NCI-H460 (cell line): ENCODE data around the gene MORN1. TPM values are rescaled to one million over a fixed set of nuclear protein-coding genes. Genes with fewer than 3 reads are reported as not detected.

Source experiments
- DNase-seq: peaks from one replicate; pipeline ENCODE4 v3.0.0-alpha.2; 2016; ENCODE audit warnings: low read depth; ENCODE audit errors: extremely low read depth
- total RNA-seq: library from RNA; depleted of rRNA; stranded (reverse); fragments of >200 nt; shearing (Covaris generic); gene quantifications from 2 replicates; pipeline ENCODE4 v1.2.3, GENCODE V29; 2014

MORN1 gene
- total RNA-seq, 1 experiment from 2014 or later = 12.2 TPM

- no peak for DNase-seq
Measured at GRCh38 chr1:2312515-2313301, 78.6 kb downstream of the MORN1 start.

- no peak for DNase-seq
Measured at GRCh38 chr1:2312160-2312514, 79.2 kb downstream of the MORN1 start.

DNA sequence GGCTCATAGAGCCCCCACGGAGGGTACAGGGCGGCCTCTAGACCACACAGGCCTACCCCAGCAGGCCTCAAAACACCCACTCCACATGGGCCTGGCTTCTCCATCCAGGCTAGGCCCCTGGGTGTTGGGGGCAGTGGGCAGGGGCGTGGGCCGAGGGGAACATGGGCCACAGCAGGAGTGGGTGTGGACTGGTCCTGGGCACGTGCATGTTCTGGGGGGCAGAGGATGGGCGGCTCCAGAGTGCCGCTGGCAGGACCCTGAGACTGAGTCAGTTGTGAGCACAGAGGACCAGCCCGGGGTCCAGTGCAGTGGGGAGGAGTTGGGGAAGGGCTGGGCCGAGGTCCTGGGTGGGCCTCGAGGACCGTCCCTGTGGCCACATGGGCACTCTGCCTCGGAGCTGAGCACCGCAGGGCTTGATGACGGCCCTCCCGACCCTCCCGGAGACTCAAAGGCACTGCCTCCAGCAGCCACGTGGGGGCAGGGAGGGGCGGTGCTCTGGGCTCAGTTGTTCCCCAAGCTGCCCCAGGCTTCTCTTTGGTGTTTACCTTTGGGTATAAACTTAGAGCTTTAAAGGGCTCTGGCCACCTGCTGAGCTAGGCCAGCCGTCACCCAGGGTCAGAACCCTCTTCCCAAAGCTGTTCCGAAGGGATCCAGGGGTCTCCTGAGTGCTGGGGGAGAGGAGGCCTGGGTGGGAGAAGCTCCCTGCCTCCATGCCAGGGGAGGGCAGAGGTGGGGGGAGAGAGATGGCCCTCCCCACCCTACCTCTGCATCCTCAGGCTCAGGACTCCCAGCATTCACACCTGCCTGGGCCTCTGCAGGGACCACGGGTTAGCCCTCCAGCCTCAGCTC, 79.9 kb downstream of the MORN1 start:
- peak; percentile 31 for DNase-seq

GRCh38 chr1:2310332-2311183, 80.8 kb downstream of the MORN1 start:
- DNase-seq = no peak

DNA sequence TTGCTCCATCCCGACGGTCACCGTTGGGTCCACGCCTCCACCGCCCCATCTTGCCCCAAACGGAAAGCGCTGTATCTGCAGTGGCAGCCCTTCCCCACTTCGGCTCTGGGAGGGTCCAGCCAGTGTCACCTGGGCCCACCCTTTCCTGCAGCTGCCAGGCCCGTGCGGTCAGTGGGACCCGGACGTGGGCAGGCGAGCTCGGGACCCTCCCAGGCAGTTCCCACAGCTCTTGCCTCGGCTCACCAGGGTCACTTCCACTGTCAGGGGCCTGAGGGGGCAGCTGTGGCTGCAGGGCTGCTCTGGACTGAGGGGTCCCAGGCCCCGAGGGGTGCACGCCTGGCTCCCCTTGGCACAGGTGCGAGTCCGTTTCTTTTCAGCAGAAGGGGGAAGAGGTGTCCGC, 82.5 kb downstream of the MORN1 start:
- no peak for DNase-seq

GRCh38 chr1:2307972-2308371, 83.4 kb downstream of the MORN1 start:
- no peak for DNase-seq

GRCh38 chr1:2307064-2307605, 84.2 kb downstream of the MORN1 start:
- no peak for DNase-seq

DNA sequence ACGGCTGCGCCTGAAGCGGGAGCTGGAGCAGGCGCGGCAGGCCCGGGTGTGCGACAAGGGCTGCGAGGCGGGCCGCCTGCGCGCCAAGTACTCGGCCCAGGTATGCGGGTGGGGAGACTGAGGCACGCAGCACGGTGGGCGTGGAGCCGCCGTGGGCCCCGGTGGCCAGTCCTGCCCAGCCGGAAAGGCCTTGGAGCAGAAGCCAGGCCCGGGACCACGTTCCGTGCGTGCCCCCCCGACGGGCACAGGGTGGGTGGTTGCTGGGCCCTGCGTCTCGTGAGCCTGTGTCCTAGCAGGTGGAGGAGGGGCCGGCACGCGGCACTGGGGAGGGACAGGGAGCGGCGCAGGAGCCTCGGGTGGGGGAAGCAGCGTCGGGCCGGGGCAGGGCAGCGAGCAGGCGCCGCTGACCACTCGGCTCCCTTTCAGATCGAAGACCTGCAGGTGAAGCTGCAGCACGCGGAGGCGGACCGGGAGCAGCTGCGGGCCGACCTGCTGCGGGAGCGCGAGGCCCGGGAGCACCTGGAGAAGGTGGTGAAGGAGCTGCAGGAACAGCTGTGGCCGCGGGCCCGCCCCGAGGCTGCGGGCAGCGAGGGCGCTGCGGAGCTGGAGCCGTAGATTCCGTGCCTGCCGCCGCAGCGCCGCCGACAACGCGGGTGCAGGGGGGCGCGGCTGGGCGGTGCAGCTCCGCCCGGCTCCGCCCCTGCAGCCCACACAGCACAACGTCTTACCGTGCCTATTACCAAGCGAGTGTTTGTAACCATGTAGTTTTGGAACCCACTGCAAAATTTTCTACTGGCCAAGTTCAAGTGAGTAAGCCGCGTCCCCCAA, 85.0 kb downstream of the MORN1 start:
- no peak for DNase-seq

DNA sequence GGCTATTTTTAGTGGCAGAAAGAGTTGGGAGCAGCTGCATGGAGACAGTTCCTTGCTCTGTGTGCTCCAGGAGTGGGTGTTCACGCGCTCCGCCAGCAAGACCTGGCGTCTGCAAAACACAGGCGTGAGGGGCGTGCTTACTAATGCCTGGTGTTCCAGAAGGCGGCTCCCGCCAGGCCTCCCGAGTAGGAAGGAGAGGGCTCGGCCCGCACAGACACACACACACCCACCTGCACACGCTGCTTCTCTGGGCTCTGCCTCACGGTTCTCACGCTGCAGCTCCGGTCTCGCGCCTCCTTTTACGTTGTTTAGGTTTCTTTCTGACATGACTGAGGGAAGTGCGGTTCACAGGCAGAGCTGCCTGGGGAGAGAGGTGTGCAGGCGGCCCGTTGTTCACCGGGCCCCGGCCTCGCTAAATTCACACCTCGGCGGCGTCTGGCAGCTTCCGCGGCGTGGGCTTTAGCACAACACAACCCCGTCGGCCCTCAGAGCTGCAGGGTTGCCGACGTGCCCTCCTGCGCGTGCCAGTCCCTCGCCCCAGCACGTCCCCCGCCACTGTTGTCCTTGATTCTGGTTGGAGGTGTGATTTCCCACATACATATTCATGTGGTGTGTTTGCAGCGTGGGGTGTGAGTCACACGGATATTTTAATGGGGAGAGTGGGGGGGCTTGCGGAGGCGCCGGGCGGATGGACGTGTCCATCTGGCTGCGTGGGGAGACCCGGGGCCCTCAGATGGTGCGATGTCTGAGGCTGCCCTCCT, 86.3 kb downstream of the MORN1 start:
- no peak for DNase-seq

GRCh38 chr1:2304282-2304681, 87.1 kb downstream of the MORN1 start:
- no peak for DNase-seq

GRCh38 chr1:2303781-2304180, 87.6 kb downstream of the MORN1 start:
- DNase-seq = no peak

DNA sequence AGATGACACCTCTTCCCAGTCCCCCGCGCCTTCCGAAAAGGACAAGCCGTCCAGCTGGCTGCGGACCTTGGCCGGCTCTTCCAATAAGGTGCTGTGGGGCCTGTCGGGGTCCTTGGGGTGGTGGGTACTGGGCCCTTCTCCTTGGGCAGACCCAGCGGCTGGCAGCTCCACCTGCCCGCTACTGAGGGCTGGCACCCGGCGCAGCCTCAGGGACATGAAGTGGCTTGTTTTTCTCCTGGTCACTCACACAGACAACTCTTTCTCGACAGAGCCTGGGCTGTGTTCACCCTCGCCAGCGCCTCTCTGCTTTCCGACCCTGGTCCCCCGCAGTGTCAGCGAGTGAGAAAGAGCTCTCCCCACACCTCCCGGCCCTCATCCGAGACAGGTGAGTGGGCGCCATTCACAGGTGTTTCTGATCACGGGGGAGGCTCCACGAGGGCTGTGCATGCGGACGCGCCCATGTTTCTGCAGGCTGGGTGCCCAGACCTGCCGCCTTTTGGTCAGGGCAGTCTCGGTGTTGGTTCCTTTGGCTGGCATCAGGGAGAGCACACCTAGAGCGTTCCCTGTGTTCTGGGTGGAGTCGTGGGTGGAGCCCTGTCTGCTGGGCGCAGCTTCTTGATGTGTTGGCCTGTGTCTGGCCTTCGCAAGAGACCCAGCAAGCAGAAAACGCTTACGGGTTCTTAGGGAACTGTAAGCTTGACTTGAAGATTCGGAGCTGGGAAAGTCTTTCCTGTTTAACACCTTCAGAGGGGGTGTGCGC, 88.2 kb downstream of the MORN1 start:
- DNase-seq = no peak

- no peak for DNase-seq
Measured at GRCh38 chr1:2302292-2302925, 88.9 kb downstream of the MORN1 start.

- no peak for DNase-seq
Measured at GRCh38 chr1:2301607-2302291, 89.6 kb downstream of the MORN1 start.

DNA sequence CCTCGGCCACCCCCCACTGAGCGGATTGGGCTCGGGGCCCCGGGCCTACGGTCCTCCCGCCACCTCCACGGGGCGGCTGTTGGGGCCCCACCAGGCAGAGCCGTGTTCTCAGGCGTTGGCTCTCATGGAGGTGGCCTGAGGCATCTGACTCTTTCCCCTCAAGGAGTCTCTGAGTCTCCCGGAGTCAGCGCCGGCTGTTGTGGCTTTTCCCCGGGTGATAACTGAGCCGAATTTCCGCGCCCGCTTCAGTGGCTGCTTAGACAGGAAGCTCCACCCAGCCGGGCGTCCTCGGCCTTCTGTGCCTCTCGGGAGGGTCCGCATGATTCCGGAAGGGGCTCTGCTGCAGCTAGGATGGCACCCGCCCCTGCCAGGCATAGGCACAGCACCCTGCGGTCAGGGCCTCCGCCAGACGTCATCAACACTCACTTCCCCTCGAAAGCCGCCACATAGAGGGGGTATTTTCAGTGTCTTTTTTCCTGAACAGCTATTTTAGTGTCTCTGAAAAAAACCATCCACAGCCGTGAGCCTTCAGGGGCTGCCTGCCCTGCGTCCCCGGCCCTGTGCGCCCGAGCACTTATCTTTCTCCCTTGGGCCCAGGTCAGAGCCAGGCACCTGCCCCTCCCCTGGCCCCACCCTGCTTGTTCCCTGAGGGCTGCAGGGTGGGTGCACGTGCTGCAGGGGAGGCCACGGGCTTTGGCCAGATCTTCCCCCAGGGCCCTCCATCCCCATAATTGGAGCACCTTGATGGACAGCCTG, 90.3 kb downstream of the MORN1 start:
- DNase-seq = no peak

DNA sequence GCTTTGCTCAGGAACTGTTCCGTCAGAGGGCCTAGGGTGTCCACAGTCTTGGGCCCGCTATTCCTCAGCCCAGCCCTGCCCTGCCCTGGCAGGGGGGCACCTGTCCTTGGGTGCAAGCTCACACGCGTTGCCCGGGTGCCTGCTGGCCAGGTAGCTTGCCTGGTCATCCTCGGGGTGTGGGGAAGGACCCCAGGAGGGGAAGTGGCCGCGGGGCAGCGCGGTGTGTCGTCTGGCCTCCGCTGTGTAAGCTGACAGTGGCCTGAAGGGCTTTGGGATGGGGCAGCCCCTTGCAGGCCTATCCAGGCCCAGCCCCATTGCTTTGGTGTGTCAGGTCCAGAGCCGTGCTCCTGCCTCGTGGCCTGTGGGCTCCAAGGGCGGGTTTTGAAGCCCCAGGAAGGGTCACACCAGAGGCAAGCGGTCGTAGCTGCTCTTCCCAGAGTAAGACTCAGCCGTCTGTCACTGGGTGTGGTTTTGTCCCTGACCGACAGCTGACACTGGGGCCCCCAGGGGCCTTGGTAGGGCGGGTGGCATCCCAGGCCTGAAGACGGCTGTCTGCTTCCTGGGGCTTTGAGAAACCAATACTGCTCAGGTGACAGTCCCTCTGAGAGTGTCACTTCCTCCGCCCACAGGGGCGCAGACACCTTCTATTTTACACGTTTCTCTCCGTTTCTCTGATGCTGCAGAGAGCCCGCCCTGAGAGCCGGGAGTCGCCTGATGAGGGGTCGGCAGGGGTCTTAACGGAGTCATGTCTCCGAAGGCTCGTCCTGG, 91.2 kb downstream of the MORN1 start:
- no peak for DNase-seq
